ENCODE data around the gene BPIFB1.

Gene BPIFB1

GRCh38 chr20:33273117-33273851, 9.7 kb upstream of the BPIFB1 start:
- Histone ChIP-seq H3K27ac (no peak overlapping the region), H3K36me3 (no peaks in the 10 kb centered on the region), H3K4me3 (ENCODE audit: low read depth, low read length) (no peak overlapping the region), H3K9me3 (ENCODE audit: severe bottlenecking) (no peaks in the 10 kb centered on the region), H3K27me3 (ENCODE audit: insufficient read depth, low read depth, severe bottlenecking) (no peaks in the 10 kb centered on the region)
- no peak for TF ChIP-seq CTCF (IDR thresholded peaks at IDR 0.05; ENCODE audit: low read depth, low read length)
- DNase-seq: no peak

- no peak for TF ChIP-seq CTCF (IDR thresholded peaks at IDR 0.05; ENCODE audit: low read depth, low read length)
- no peak for DNase-seq
- H3K4me3 ChIP-seq (ENCODE audit: low read depth, low read length): no peak overlapping the region
- no peaks in the 10 kb centered on the region for H3K36me3 ChIP-seq
- no peak overlapping the region for H3K27ac ChIP-seq
- H3K9me3 ChIP-seq (ENCODE audit: severe bottlenecking): no peaks in the 10 kb centered on the region
- H3K27me3 ChIP-seq (ENCODE audit: insufficient read depth, low read depth, severe bottlenecking): no peaks in the 10 kb centered on the region
Observed at GRCh38 chr20:33275215-33275614, 7.8 kb upstream of the BPIFB1 start.

- Histone ChIP-seq H3K4me3 (ENCODE audit: low read depth, low read length) (no peak overlapping the region), H3K27ac (no peak overlapping the region), H3K36me3 (no peaks in the 10 kb centered on the region), H3K27me3 (ENCODE audit: insufficient read depth, low read depth, severe bottlenecking) (no peaks in the 10 kb centered on the region), H3K9me3 (ENCODE audit: severe bottlenecking) (no peaks in the 10 kb centered on the region)
- no peak for TF ChIP-seq CTCF (IDR thresholded peaks at IDR 0.05; ENCODE audit: low read depth, low read length)
- DNase-seq: no peak
Observed at GRCh38 chr20:33275871-33276270, 7.1 kb upstream of the BPIFB1 start.

- Histone ChIP-seq H3K9me3 (ENCODE audit: severe bottlenecking) (no peaks in the 10 kb centered on the region), H3K27me3 (ENCODE audit: insufficient read depth, low read depth, severe bottlenecking) (no peaks in the 10 kb centered on the region), H3K27ac (no peak overlapping the region), H3K36me3 (no peaks in the 10 kb centered on the region), H3K4me3 (ENCODE audit: low read depth, low read length) (no peak overlapping the region)
- DNase-seq: no peak
- no peak for TF ChIP-seq CTCF (IDR thresholded peaks at IDR 0.05; ENCODE audit: low read depth, low read length)
Observed at GRCh38 chr20:33276303-33277113, 6.5 kb upstream of the BPIFB1 start.

- H3K27me3 ChIP-seq (ENCODE audit: insufficient read depth, low read depth, severe bottlenecking): no peaks in the 10 kb centered on the region
- H3K36me3 ChIP-seq: no peaks in the 10 kb centered on the region
- H3K9me3 ChIP-seq (ENCODE audit: severe bottlenecking): no peaks in the 10 kb centered on the region
- no peak for TF ChIP-seq CTCF (IDR thresholded peaks at IDR 0.05; ENCODE audit: low read depth, low read length)
- no peak overlapping the region for H3K27ac ChIP-seq
- DNase-seq: no peak
- no peak overlapping the region for H3K4me3 ChIP-seq (ENCODE audit: low read depth, low read length)
Observed at GRCh38 chr20:33277471-33278441, 5.3 kb upstream of the BPIFB1 start.

All from WERI-Rb-1 (cell line).